Measurements from ENCODE around the gene TRAPPC12.

DNA sequence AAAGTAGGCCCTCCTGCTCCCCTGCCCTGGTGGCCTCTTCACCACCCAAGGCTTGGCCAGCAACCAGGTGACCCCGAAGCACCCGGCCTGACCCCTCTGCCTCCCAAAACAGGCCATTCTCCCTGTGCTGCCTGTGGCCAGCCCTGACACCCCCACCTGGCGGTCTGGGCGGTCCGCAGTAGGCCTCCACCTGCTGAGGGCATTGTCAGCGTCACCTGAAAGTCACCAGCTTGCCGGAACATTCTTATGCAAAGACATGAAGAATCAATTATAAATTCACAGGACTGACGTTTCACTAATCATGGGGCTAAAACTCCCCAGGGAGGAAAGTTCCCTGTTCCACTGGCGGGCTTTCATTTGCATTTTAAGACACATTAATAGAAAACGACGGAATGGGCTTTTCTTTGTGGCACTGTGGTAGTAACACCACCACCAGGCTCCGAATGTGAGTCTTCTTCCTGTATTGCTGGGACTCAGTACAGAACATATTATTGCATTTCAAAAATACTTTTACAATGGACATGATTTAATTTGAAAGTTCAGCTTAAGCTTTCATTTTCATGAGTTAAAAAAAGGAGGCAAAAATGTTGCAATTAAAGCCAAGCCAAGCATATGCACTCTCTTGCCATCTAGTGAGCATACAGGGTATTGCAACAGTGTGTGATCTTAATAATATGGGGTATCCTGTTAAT lies 82.5 kb downstream of the TRAPPC12 start:
- TF ChIP-seq, protein P1, sequence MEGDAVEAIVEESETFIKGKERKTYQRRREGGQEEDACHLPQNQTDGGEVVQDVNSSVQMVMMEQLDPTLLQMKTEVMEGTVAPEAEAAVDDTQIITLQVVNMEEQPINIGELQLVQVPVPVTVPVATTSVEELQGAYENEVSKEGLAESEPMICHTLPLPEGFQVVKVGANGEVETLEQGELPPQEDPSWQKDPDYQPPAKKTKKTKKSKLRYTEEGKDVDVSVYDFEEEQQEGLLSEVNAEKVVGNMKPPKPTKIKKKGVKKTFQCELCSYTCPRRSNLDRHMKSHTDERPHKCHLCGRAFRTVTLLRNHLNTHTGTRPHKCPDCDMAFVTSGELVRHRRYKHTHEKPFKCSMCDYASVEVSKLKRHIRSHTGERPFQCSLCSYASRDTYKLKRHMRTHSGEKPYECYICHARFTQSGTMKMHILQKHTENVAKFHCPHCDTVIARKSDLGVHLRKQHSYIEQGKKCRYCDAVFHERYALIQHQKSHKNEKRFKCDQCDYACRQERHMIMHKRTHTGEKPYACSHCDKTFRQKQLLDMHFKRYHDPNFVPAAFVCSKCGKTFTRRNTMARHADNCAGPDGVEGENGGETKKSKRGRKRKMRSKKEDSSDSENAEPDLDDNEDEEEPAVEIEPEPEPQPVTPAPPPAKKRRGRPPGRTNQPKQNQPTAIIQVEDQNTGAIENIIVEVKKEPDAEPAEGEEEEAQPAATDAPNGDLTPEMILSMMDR (conservative IDR thresholded peaks at IDR 0.05; ENCODE audit: low read depth, low read length) = peak; percentile 88
- TF ChIP-seq EZH2 (IDR thresholded peaks at IDR 0.05; ENCODE audit: low read length, unreplicated experiment) = no peak

Data from PC-3 (cell line).